T-helper 9 cell (primary cell): Measurements from ENCODE around the gene POTEB.
"Not testable (repeated sequence)": the region's sequence is repeated elsewhere in the genome, so short reads cannot be mapped to it uniquely, and the experiment has no call there.

Experiments
- DNase-seq: peaks from one replicate; pipeline ENCODE4 v3.0.0-alpha.2; 2020
- total RNA-seq, 2 donors: gene quantifications; one replicate each; lab custom pipeline; 2026; lab: John Stamatoyannopoulos, UW

The POTEB gene
- 0 reads per million in 2 donors for total RNA-seq

GRCh38 chr15:21877635-21878034, at the start of gene POTEB:
Gene POTEB (minus strand): TSS chr15:21877735. CDS start chr15:21877246, 489 bp downstream.
- not testable (repeated sequence) for DNase-seq

- DNase-seq: not testable (repeated sequence)
Observed at GRCh38 chr15:21890955-21891354, 13.4 kb upstream of the POTEB start.

GRCh38 chr15:21889542-21889941, 12.0 kb upstream of the POTEB start:
- not testable (repeated sequence) for DNase-seq

- DNase-seq: not testable (repeated sequence)
Observed at GRCh38 chr15:21838831-21839230, 38.7 kb downstream of the POTEB start.
